Stimulated activated CD8-positive, alpha-beta memory T cell treated with anti-CD3 and anti-CD28 coated beads, Interleukin-12 subunit alpha, Interleukin-12 subunit beta, amount 100 ng/mL, for 24 hours (primary cell): ENCODE data around the gene PCP4.

ENCODE experiments used
- DNase-seq: peaks from one replicate; pipeline ENCODE4 v3.0.0-alpha.2; 2020; ENCODE audit errors: extremely low read depth

The PCP4 gene

DNA sequence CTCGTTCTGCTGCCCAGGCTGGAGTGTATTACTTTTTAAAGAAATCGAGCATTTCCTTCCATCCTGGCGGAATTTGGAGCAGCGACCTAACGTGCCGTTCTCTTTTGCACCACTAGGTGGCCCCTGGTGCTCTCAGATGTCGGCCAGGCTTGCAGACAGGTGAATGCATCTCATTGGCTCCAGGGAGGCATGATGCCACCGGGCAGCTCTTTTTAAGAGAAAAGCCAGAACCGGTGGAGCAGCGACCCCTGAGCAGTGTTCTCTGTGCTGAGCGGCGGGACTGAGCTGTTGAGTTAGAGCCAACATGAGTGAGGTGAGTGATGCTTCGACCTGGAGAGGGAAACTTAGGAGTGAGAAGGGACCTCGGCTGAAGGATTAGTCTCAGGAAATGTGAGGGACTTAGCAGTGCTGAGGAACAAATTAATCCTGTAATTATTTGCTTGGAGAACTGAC lies at the start of gene PCP4:
Gene PCP4 (plus strand): TSS at position 241 of the 453 bp plus-strand sequence. CDS start 64 bp downstream, at position 305.
- DNase-seq, result no peak

DNA sequence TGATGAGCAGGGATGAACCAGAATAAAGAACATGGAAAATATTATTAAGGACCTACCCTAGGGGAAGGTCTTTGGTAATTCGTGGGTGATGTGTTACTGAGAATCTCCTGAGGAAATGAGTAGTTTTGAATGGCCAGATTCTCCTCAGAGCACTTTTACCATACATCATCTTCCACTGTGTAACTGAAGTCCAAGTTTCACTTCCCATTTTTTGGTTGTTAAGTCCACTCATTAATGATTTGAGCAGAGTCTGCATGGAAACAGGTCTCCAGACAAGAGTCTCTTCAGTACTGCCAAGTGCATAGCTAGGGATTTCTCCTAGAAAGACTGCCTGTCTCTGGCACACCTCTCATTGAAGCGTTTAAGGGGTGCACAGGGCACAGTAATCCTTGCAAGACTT lies 48.7 kb upstream of the PCP4 start:
- DNase-seq, result no peak

DNA sequence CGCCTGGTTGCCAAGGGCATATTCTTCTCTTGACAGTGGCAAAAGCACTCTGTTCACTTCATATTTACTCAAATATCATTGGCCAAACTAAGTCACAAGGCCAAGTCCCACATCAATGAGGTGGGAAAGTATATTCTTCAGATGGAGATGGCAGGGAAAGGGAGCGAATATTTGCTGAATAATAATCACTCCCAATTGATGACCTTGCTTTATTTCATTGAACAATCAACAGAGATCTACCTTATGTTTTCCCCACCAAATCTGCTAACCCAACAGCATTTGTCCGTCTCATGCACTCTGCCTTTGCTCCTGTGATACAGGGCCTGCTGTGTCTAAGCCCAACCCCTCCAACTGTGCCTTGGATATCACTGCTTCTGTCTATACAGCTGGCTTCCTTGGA lies 45.2 kb upstream of the PCP4 start:
- DNase-seq, result no peak

DNA sequence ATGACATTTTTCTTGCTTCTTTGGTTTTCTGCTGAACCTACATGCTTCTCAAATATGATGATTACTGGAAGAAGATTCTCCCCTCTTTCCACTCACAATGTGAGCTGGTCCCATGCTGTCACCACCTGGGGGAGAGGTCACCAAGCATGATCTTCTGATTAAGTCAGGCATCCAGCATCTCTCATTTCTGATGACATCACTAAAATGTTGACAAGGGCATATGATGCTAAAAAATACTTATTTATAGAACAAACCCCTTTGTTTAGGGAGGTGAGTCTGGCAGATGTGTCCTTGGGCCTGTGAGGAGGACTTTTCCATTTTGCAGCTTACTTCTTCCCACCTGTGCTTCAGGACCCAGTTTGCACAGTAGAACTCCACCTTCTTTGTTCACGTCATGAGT lies 42.0 kb upstream of the PCP4 start:
- no peak for DNase-seq

DNA sequence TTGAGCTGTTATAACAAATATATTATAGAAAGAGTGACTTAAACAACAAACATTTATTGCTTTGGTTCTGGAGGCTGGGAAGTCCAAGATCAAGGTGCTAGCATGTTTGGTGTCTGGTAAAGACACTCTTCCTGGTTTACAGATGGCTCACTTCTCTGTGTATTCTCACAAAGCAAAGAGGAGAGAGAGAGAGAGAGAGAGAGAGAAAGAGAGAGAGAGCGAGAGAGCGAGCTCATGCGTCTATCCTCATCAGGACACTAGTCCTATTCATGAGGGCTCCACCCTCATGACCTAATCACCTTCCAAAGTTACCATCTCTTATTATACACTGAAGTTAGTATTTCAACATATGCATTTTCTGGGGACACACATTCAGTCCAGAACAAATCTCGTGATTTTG lies 32.7 kb upstream of the PCP4 start:
- no peak for DNase-seq

DNA sequence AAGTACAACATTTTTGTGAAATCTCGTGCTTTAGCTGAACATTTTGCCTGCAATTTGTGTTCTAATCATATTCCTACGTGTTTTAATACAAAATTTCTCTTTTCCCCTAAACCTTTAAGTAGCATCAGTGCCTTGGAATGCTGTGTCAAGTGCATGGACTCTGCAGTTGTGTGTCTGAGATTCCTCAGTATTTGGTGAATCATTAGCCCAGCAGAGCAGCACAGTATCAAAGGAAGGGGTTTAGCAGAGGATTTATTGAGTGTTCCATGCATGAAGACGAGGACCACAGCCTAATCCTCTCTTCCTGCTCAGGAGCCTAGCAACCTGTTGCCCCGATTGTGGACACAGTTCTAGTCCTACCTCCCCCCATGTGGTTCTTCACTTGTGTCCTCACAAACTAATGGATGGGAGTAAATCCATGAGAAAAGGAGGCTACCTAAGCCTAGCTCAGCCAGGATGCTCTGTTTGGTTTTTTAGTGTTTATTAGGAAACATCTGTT lies 29.3 kb upstream of the PCP4 start:
- no peak for DNase-seq

DNA sequence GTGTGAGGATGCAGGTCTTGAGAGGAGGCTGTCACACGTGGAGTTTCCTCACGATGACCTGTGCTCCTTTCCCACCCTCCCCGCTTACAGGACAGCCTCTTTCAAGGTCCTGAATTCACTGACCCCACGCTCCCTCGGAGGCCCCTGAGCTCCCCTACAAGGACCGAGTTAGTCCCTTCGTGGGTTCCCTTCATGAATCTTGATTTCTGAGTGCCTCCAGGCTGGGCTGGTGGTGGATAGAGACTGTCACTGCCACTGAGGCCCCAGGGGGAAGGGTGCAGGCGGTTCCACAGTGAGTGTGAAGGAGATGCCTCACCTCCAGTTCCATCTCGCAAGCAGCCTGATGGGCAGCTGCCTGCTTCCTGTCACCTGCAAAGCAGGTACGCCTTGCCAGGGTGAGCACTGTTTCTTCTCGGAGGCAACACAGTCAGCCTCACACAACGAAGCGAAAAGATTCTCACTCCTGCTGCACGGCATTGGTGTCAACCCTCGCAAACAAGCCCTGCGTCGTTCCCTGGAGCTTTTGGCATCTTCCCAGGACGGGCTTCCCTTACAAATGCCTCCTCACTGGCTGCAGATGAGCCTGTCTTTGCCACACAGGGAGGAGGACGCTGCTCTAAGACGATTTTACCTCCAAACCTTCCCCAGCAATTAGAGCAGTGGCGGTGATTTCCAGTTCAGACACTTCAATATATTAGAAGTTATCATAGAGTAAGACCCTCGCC lies 26.7 kb upstream of the PCP4 start:
- no peak for DNase-seq

DNA sequence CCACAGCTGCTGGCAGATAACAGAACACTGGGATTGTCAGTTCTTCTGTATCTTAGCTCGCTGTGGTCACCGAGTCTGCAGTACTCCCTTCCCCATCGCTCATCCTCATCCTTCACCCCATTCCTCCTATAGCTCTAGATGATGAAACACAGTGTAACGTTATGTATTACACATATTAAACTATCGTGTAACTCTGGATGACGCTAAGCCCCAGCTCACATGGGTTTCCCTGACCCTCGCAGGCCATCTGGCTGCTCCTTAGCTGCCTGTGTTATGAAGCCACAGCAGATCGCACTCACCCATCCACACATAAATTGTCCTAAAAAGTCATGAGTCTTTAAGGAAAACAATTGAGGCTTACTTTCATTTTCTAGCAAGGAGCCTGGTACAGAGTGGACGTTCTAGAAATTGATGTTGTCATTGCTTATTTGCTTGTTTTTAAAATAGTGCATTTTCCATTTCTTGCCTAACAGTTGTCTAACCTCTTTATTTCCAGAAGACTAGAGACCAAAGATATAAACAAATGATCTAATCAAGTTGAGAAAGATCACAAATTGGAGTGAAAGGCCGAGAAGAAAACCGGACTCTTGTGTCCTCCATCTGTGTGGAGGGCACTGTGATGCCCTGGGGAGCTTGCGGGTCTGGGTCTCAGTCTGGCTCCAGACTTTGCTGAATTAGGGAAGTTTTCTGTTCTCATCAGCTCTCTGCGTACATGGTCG lies 24.3 kb upstream of the PCP4 start:
- no peak for DNase-seq

DNA sequence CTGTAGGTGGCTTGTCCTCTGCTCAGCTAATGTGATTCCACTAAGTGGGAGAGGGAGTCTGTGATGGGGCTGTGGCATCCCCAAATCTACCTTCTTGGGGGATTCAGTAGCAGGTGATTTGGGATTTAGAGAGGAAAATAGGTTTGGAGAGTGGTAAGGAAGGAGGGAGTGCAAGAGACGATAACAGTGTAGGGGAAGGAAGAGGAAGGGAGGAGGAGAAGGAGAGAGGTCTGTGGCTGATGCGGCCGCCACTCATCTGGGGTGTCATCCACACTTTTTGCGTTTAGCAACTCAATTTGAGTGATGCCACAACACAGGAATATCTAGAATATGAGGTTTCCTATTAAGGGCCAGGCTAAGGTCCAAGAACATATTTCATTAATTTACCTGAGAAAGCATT lies 23.8 kb upstream of the PCP4 start:
- no peak for DNase-seq

DNA sequence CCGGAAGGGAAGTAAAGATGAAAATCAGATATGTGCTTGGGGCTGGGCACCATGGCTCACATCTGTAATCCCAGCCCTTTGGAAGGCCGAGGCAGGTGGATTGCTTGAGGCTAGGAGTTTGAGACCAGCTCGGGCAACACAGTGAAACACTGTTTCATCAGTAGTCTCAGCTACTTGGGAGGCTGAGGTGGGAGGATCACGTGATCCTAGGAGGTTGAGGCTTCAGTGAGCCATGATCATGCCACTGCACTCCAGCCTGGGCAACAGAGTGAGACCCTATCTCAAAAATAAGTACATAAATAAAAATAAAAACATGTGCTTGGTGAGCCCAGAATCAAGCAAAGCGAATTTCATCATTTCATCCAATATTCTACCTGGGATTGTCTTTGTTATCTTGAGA lies 23.3 kb upstream of the PCP4 start:
- no peak for DNase-seq

DNA sequence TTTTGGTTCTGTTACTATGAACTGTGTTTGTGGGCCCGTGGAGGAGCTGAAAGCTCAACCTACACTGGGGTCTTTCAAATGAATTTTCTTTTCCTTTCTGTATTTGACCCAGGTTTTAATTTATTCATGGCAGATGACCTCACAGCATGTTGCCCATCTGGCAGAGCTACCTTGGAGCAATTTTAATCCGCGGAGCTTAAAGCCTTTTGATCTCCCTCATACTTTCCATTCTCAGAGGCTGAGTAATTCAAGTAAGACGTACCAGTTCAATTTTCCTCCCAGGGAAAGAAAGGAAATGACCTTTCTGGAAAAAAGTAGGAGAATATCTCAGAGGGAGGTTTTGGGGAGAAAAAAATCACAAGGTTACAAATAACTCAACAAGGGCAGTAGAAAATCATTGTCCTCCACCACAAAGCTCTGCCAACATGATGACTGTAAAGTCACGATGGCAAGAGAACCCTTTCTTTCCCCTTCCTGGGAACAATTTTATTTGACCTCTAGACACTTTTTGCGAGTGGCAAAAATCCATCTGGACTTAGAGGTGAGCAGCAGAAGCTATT lies 21.6 kb upstream of the PCP4 start:
- no peak for DNase-seq

DNA sequence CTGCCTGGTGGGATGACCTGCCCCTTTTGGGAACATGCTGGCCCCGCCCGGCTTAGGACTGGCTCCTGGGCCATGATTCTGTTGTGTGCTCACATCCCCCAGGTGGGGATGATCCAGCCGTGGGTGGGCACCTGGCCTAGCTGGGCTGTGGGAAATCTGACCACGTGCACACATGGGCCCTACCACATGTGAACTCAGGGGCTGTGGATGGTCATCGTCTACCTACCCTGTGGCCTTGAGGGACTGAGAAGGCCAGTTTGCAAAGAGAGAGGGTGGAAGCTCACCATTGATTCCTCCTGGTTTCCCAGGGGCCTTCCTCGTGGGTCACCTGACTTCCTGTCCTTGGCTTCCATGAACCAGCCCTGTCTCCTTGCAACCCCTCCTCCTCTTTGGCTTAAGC lies 19.4 kb upstream of the PCP4 start:
- no peak for DNase-seq

DNA sequence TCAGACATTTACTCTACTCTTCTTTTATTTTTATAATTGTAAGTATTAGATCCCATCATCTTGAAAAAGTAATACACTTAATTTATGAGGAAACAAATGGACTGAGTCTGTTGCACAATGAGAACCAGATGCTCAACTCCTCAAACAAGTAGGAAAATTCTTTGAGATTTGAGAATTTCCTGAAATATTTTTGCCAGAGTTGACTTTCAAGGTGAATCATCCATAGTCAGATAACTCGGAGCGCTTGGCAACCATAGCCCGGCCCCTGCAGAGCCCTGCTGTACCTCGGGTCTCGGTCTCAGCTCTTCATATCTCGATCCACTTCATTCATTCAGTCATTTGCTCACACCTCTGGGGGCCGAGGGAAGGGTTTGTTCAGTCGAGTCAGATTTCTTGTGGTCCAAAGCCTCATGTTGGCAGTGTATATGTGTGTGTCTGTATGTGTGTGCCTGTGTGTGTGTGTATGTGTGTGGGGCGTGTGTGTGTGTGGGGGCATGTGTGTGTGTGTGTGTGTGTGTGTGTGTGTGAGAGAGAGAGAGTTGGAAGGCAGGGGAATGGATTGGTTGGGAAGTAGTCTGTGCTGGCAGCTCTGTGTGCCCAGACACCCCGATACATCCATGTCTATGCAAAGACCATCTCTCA lies 18.1 kb upstream of the PCP4 start:
- no peak for DNase-seq

DNA sequence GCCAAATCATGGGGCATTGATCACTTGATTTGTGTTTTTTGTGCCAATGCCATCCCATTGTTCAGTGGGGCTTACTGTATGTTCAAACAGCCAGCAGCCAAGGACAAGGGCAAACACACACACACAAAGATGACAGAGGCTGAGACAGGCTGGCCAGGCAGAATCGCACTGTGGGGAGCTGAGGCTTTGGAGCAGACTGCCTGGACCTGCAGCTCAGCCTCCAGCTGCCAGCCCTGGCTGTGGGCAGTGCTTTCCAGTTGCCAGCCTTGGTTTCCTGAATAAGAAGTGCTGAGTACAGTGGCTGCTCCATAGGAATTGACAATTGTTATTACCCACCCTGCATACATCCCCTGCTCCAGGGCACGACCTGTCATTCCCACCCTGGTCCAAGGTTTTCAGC lies 16.9 kb upstream of the PCP4 start:
- no peak for DNase-seq

DNA sequence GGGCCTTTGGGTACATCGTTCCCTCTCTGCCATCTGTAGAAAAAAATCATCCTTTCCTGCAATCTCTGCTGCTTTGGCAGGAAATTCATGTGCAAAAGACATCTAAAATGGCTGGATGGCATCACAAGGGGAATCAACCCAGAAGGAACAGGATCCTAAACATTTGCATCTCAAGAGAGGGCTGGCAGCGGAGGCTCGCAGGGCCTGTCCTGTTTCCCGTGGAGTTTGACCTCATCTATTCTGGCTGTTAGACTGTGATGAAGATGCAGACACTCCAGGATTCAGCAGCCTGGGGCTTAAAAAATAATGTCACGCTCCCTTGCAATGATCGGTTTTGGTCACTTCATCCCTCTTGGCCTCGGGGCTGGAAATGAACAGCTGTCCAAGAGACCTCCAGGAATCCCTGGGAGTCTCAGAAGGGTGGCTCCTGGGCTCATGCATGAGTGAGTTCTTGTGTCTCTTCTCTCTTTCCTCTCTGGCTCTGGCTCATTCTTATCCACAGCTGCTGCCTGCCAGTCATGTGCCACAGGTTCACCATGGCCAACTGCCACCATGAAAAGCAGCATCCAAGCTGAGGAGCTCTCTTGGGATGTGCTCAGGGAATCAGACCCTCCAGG lies 16.1 kb upstream of the PCP4 start:
- DNase-seq, result no peak

DNA sequence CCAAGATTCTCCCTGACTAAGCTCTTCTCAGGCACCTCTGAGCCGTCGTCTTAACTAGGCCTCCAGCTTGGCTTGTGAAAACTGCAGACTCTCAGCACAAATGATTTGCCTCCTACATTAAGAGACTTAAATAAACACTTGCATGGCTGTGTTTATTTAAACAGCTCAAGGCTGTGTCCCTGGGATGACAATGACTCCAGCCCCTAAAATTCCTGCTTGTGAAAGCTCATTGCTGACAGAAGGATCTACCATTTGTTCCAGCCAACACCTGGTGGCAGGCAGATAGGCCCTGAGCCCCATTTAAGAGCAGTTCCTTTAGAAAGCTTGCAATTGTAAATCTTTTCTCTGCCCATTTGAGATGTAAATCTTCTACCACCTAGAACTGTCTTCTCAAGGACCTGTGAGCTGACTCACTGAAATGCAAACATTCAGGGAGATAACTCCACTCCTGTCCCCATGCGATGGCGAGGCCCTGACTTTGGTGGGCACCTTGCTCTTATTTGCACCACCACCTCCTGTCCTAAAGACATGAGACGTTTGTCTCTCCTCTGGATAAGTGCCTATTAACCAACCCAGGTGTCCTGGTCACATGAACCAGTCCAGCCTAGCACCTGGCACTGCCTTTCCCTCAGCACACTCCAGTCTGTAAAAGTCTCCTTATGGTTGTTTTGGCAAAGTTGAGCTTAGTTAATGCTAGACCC lies 15.1 kb upstream of the PCP4 start:
- DNase-seq, result no peak

DNA sequence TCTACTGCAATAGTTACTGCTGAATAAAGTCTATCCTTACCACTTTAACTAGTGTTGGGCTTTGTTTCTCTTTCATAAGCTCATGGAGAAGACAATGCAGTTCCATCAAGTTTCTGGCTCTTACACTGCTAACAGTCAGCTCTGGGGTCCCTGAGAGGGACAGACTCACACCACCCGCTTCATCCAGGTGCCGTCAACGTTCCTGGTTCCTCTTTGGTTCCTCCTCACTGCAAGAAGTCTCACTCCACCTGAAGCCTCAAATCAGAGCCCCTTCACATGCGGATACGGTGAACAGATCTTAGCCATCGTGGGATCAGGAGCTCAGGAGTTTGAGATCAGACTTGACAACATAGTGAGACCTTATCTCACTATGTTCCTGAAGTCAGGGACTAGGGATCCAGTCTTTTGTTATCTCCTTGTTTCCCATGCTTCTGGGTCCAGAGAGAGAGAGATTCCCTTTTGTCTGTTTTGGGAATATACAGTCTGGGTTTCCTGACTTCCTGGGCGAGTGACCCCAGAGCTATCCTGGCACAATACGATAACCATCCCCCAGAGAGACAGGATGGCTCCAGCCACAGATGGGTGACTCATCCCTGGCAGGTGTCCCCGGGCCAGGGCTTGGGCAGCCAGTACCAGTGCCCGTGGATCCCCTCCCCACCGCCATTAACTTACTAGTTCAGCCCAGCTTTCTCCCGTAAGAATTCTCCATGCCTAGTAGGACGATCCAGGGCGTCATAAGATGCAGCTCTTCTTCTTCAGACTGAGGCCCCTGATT lies 14.3 kb upstream of the PCP4 start:
- DNase-seq, result no peak

DNA sequence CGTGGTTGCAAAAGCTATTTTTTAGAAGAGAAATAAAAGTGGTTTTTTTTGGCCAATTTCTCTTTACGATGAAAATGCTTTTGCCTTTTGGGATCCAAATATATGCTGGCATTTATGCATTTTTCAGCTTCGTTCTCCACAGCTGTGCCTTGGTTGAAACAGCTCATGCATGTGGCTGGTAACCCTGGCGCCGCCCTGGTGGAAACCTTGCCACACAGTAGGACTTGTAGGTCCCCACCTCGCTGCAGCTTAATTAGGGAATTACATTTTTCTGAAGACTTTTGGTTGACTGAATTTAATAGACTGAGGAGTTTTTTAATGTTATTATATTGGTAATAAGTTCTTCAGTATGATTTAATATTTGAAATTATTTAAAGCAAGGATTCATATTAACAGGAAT lies 12.7 kb upstream of the PCP4 start:
- no peak for DNase-seq

DNA sequence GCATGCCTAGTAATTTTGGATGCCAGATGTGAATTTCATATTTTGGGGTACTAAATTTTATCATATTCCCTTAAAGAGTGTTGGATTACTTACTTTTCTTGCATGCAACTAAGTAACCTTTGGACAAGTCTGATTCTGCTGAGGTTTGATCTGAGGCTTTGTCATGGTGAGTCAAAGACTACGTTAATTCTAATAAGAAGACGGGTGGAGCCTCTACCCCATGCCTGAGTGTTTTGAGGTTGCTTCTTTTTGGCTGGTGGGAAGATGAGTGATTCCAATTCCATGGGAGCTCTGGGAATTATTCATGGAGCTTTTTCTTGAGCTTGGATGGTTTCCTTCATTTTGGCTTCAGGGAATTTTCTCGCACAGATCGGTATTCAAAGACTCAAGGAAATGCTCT lies 11.6 kb upstream of the PCP4 start:
- no peak for DNase-seq

DNA sequence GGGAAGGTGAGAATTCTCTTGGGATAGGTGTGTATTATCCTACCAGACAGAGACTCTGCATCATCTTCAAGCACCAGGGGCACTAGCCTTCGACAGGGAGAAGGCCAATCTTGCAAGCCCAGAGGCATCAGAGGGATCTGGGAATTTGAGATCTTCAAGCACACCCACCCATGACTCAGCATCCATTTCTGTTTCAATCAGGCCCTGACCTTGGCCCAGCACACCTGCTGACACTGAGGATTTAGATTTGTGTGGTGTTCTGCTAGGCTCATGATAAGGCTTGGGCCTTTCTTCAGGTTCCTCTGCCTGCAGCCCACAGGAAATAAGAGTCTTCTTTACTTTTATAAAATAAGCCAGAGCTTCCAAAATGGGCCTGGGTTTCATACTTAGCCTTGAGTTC lies 6.6 kb upstream of the PCP4 start:
- DNase-seq, result no peak

DNA sequence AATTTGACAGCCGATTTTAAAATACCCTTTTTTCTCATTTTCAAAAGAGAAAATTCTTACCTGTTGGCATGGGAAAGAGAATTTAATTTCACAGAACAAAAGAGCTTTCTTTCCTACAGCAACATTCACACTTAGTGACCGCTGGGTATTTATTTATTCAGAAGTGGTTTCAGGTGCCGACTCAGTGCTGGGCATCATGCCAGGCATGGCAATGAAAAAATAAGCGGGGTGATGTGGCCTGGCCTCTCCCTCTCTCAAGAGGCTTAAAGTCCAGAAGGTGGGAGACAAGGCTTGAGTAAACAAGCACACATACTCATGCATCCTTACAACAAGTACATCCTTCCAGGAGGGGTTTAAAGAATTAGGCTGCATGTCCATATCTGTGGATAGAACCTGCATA lies 4.1 kb upstream of the PCP4 start:
- no peak for DNase-seq
